Activated B cell treated with CpG ODN at 0.5 μM for 24 hours (primary cell): Measurements from ENCODE around the gene ADCY1. TPM values are rescaled to one million over a fixed set of nuclear protein-coding genes. Genes with fewer than 3 reads are reported as not detected.

Source experiments
- ATAC-seq: fragments of 200-7000 bp; cut with Tn5 transposase; one replicate; pipeline ENCODE4 v1.10.0; 2021; ENCODE audit warnings: low read depth, mild to moderate bottlenecking, moderate library complexity
- CTCF ChIA-PET: fragments of 350-600 bp; sonication (Branson Sonifier 250); formaldehyde crosslinking; loops from one replicate; lab custom pipeline; 2021; ENCODE audit warnings: antibody characterized with exemption; lab: Charles Lee
- POLR2A ChIA-PET: fragments of 350-600 bp; sonication (Branson Sonifier 250); formaldehyde crosslinking; loops from one replicate; lab custom pipeline; 2021; ENCODE audit warnings: antibody characterized with exemption; lab: Charles Lee
- DNase-seq: peaks from one replicate; pipeline ENCODE4 v3.0.0; 2022
- H3K27ac Mint-ChIP-seq: one replicate; pipeline ENCODE4 v1.8.0; 2020; ENCODE audit warnings: mixed read lengths
- H3K27me3 Mint-ChIP-seq: one replicate; pipeline ENCODE4 v1.8.0; 2021; ENCODE audit warnings: mixed read lengths
- H3K36me3 Mint-ChIP-seq: one replicate; pipeline ENCODE4 v1.8.0; 2021; ENCODE audit warnings: low read depth, mixed read lengths
- H3K4me1 Mint-ChIP-seq: one replicate; pipeline ENCODE4 v1.8.0; 2021; ENCODE audit warnings: mixed read lengths
- H3K4me3 Mint-ChIP-seq: one replicate; pipeline ENCODE4 v1.8.0; 2020; ENCODE audit warnings: mild to moderate bottlenecking, mixed read lengths
- H3K9me3 Mint-ChIP-seq: one replicate; pipeline ENCODE4 v1.8.0; 2020; ENCODE audit warnings: mixed read lengths
- CTCF ChIP-seq: fragments of 200-600 bp; IDR thresholded peaks from one replicate; pipeline ENCODE4 v1.8.0; 2022; ENCODE audit warnings: antibody characterized with exemption, mild to moderate bottlenecking
- intact Hi-C: fragments of 100-400 bp; cut with micrococcal nuclease; formaldehyde crosslinking; loops from one replicate; pipeline ENCODE4 v1.15.1; 2024
- total RNA-seq: library from RNA; stranded (reverse); gene quantifications from 2 replicates; pipeline ENCODE4 v1.2.3, GENCODE V29; 2022

ADCY1 gene
- total RNA-seq, 1 donor from 2014 or later: not detected

- intact Hi-C loops: no loop called here
- Mint-ChIP-seq H3K4me3 (no peak overlapping the region), H3K27me3 (peaks cover 4% of the 10 kb centered on the region), H3K36me3 (no peaks in the 10 kb centered on the region), H3K4me1 (no peaks in the 10 kb centered on the region), H3K27ac (no peak overlapping the region), H3K9me3 (no peaks in the 10 kb centered on the region)
- ChIA-PET POLR2A (no interaction called here), CTCF (no interaction called here)
- DNase-seq (no peak), ATAC-seq (no peak)
- TF ChIP-seq CTCF: no peak
These were observed 109.5 kb downstream of the ADCY1 start for GRCh38 chr7:45683556-45684148.

- CTCF ChIA-PET: no interaction called here
- DNase-seq (no peak), ATAC-seq (no peak)
- Mint-ChIP-seq H3K4me1 (no peaks in the 10 kb centered on the region), H3K27ac (no peak overlapping the region), H3K27me3 (peaks cover 2% of the 10 kb centered on the region), H3K9me3 (no peaks in the 10 kb centered on the region), H3K4me3 (no peak overlapping the region), H3K36me3 (no peaks in the 10 kb centered on the region)
- POLR2A ChIA-PET: no interaction called here
- intact Hi-C loops: no loop called here
- TF ChIP-seq CTCF: no peak
These were observed 110.9 kb downstream of the ADCY1 start for GRCh38 chr7:45684910-45685618.

GRCh38 chr7:45685619-45686240 lies 111.6 kb downstream of the ADCY1 start:
- DNase-seq: no peak
- Mint-ChIP-seq H3K4me1 (no peaks in the 10 kb centered on the region), H3K36me3 (no peaks in the 10 kb centered on the region), H3K27me3 (peaks cover 2% of the 10 kb centered on the region), H3K4me3 (no peak overlapping the region), H3K27ac (no peak overlapping the region), H3K9me3 (no peaks in the 10 kb centered on the region)
- intact Hi-C loops: no loop called here
- no peak for TF ChIP-seq CTCF
- ChIA-PET CTCF (no interaction called here), POLR2A (no interaction called here)
- ATAC-seq: no peak

GRCh38 chr7:45686441-45687184 lies 112.4 kb downstream of the ADCY1 start:
- Mint-ChIP-seq H3K4me3 (no peak overlapping the region), H3K27me3 (peaks cover under 1% of the 10 kb centered on the region), H3K27ac (no peak overlapping the region), H3K9me3 (no peaks in the 10 kb centered on the region), H3K36me3 (no peaks in the 10 kb centered on the region), H3K4me1 (no peaks in the 10 kb centered on the region)
- no peak for ATAC-seq
- CTCF ChIA-PET: no interaction called here
- no peak for TF ChIP-seq CTCF
- no peak for DNase-seq
- intact Hi-C loops: no loop called here
- POLR2A ChIA-PET: no interaction called here

GRCh38 chr7:45687185-45687560 lies 113.0 kb downstream of the ADCY1 start:
- no peaks in the 10 kb centered on the region for H3K9me3 Mint-ChIP-seq
- intact Hi-C loops: no loop called here
- DNase-seq (no peak), ATAC-seq (no peak)
- H3K27ac Mint-ChIP-seq: no peak overlapping the region
- TF ChIP-seq CTCF: no peak
- CTCF ChIA-PET: no interaction called here
- H3K36me3 Mint-ChIP-seq: no peaks in the 10 kb centered on the region
- no peak overlapping the region for H3K4me3 Mint-ChIP-seq
- POLR2A ChIA-PET: no interaction called here
- H3K27me3 Mint-ChIP-seq: no peaks in the 10 kb centered on the region
- H3K4me1 Mint-ChIP-seq: no peaks in the 10 kb centered on the region
